Muscle layer of duodenum (tissue), 2 donors: ENCODE data around the gene ZNF513.
"Not testable (repeated sequence)": the region's sequence is repeated elsewhere in the genome, so short reads cannot be mapped to it uniquely, and the experiment has no call there.

ENCODE experiments used
- H3K27ac ChIP-seq: one replicate; pipeline ENCODE4 v1.7.0; 2013; ENCODE audit warnings: mild to moderate bottlenecking, low read length
- H3K27me3 ChIP-seq: one replicate; pipeline ENCODE4 v1.7.0; 2013; ENCODE audit warnings: low read depth, mild to moderate bottlenecking, control low read depth, low read length
- H3K36me3 ChIP-seq, 2 donors: one replicate each; pipeline ENCODE4 v1.7.0; 2013; ENCODE audit warnings: low read length in 2 of 2, control low read depth in 1 of 2, mild to moderate bottlenecking in 1 of 2; ENCODE audit not compliant: insufficient read depth in 2 of 2, control insufficient read depth in 1 of 2
- H3K4me1 ChIP-seq, 2 donors: one replicate each; pipeline ENCODE4 v1.7.0; 2013; ENCODE audit warnings: low read length in 2 of 2, mild to moderate bottlenecking in 2 of 2, control low read depth in 1 of 2, moderate library complexity in 1 of 2; ENCODE audit not compliant: insufficient read depth in 2 of 2, control insufficient read depth in 1 of 2
- H3K4me3 ChIP-seq, 2 donors: one replicate each; pipeline ENCODE4 v1.7.0; 2013; ENCODE audit warnings: low read length in 2 of 2, low read depth in 1 of 2, mild to moderate bottlenecking in 1 of 2
- H3K9me3 ChIP-seq, 2 donors: one replicate each; pipeline ENCODE4 v1.7.0; 2013; ENCODE audit warnings: low read length in 2 of 2, control low read depth in 1 of 2, mild to moderate bottlenecking in 1 of 2; ENCODE audit not compliant: control insufficient read depth in 1 of 2
- donor health status: healthy.

The ZNF513 gene

GRCh38 chr2:27370026-27370815 lies 10.3 kb downstream of the ZNF513 start, which contains the start of the genes EIF2B4 and SNX17:
Gene EIF2B4 (minus strand): TSS chr2:27370338. CDS start chr2:27370314, 24 bp downstream.
Gene SNX17 (plus strand): TSS chr2:27370616. CDS start chr2:27370744, 128 bp downstream.
- H3K4me1 ChIP-seq: peaks cover 18 to 32% of the 10 kb centered on the region in 2 donors
- peak within 1 kb of the TSS; percentile 89 for H3K27ac ChIP-seq
- H3K36me3 ChIP-seq: peaks cover 52 to 69% of the 10 kb centered on the region in 2 donors
- H3K9me3 ChIP-seq: no peaks in the 10 kb centered on the region
- H3K4me3 ChIP-seq: peak within 1 kb of the TSS; percentile 86 to 97
- no peaks in the 10 kb centered on the region for H3K27me3 ChIP-seq

DNA sequence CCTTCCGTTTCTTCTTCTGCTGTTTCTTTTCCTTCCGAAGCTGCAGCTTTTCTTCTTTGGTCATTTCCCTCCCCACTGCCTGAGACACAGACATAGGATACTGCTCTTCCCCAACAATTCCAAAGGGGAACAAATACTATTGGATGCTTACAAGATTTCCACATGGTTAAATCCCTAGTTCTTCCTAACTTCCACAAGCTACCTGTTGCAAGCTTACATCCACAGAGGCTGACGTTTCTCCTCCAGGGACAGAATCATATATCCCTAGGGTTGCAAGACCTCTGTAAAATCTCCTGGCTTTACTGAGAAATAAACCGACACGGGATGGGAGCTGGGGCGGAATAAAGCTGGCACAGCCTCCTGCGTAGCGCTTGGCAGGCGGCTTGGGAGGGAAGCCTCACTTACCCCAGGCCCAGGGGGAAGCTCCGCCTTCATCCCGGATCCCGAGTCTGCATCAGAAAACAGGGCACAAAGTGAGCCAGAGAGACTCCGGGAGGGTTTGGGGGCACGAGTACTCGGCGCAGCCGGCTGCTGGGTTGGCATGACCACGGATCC lies 11.0 kb downstream of the ZNF513 start:
- peaks cover 49 to 64% of the 10 kb centered on the region in 2 donors for H3K36me3 ChIP-seq
- H3K27me3 ChIP-seq: no peaks in the 10 kb centered on the region
- peak overlapping the region; percentile 82 for H3K27ac ChIP-seq
- H3K4me3 ChIP-seq: peak overlapping the region; percentile 86 to 97
- peaks cover 18 to 32% of the 10 kb centered on the region in 2 donors for H3K4me1 ChIP-seq
- no peaks in the 10 kb centered on the region for H3K9me3 ChIP-seq

GRCh38 chr2:27363933-27364332 lies 16.6 kb downstream of the ZNF513 start:
- Histone ChIP-seq H3K4me1 (peaks cover 4 to 6% of the 10 kb centered on the region in 2 donors), H3K9me3 (no peaks in the 10 kb centered on the region), H3K4me3 (no peak overlapping the region), H3K36me3 (peaks cover 38 to 48% of the 10 kb centered on the region in 2 donors), H3K27ac (no peak overlapping the region), H3K27me3 (no peaks in the 10 kb centered on the region)

DNA sequence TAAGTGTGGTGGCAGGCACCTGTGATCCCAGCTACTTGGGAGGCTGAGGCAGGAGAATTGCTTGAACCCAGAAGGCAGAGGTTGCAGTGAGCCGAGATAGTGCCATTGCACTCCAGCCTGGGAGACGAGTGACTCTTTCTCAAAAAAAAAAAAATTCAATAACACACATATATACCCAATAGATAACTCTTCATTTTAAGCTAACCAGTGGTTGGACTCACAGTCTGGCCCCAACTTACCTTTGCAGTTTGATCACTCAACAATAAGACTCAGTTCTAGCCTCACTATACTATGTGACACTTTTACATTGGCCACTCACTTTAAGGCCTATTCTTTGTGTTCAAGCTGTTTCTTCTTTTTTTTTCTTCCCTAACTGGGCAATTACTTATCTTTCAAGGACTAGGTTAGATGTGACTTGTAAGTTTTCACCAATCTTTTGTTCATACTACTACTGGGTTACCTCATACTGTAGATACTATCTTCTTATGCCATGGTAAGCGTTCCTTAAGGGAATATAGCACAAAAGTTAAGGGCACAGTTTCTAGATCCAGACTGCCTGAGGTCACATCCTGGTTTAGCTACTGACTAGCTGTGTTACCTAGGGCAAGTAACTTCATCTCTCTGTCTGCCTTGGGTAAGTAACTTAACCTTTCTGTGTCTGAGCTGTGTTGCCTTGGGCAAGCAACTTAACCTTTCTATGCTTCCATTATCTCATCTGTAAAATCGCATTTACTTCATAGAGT lies 17.7 kb downstream of the ZNF513 start:
- Histone ChIP-seq H3K36me3 (peaks cover 31 to 38% of the 10 kb centered on the region in 2 donors), H3K27ac (no peak overlapping the region), H3K4me3 (no peak overlapping the region), H3K9me3 (no peaks in the 10 kb centered on the region), H3K4me1 (no peaks in the 10 kb centered on the region), H3K27me3 (no peaks in the 10 kb centered on the region)

GRCh38 chr2:27356382-27357181 lies 24.0 kb downstream of the ZNF513 start, which contains the start of gene GTF3C2:
Gene GTF3C2 (minus strand): TSS chr2:27356764. CDS start chr2:27343554, 13,210 bp downstream.
- Histone ChIP-seq H3K27ac (peak within 1 kb of the TSS; percentile 95), H3K4me1 (peaks cover 5 to 23% of the 10 kb centered on the region in 2 donors), H3K36me3 (peaks cover 0 to 5% of the 10 kb centered on the region in 2 donors)

DNA sequence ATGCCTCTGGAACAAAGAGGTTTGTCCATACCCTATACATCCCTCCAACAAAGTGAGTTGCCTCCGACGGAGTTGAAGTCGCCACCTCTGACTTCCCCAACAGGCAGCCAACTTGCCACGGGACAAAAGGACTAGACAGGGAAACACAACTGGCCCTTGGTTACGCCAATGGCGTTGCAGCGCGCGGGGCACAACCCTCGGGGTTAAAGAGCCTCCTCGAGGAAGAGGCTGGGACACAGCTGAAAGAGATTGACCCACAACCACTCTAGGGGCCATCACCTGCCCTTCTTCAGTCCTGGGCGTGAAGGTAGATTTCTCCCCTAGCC lies 24.5 kb downstream of the ZNF513 start:
- peak overlapping the region; percentile 95 for H3K27ac ChIP-seq
- no peaks in the 10 kb centered on the region for H3K27me3 ChIP-seq
- H3K4me1 ChIP-seq: peaks cover 5 to 23% of the 10 kb centered on the region in 2 donors

More at GRCh38 chr2:27356382-27357181, 24.0 kb downstream of the ZNF513 start, which contains the start of gene GTF3C2:
- Histone ChIP-seq H3K9me3 (no peaks in the 10 kb centered on the region), H3K27me3 (no peaks in the 10 kb centered on the region), H3K4me3 (peak within 1 kb of the TSS; percentile 99 to 100)

GRCh38 chr2:27354597-27354927 lies 26.0 kb downstream of the ZNF513 start:
- no peaks in the 10 kb centered on the region for H3K27me3 ChIP-seq
- H3K9me3 ChIP-seq: no peaks in the 10 kb centered on the region
- no peak overlapping the region for H3K27ac ChIP-seq
- peaks cover 4 to 5% of the 10 kb centered on the region in 2 donors for H3K36me3 ChIP-seq
- no peak overlapping the region for H3K4me3 ChIP-seq
- peaks cover 5 to 23% of the 10 kb centered on the region in 2 donors for H3K4me1 ChIP-seq

More for the DNA sequence above, 24.5 kb downstream of the ZNF513 start:
- Histone ChIP-seq H3K9me3 (no peaks in the 10 kb centered on the region), H3K4me3 (peak overlapping the region; percentile 99 to 100), H3K36me3 (peaks cover 0 to 5% of the 10 kb centered on the region in 2 donors)

- no peak overlapping the region for H3K4me3 ChIP-seq
- H3K27me3 ChIP-seq: no peaks in the 10 kb centered on the region
- H3K36me3 ChIP-seq: peaks cover 4 to 5% of the 10 kb centered on the region in 2 donors
- no peaks in the 10 kb centered on the region for H3K9me3 ChIP-seq
- no peak overlapping the region for H3K27ac ChIP-seq
- H3K4me1 ChIP-seq: peaks cover 5 to 23% of the 10 kb centered on the region in 2 donors
Measured at GRCh38 chr2:27353762-27354596, 26.6 kb downstream of the ZNF513 start.

- not testable (repeated sequence) for H3K9me3 ChIP-seq, H3K36me3 ChIP-seq, H3K27ac ChIP-seq, H3K27me3 ChIP-seq, H3K4me3 ChIP-seq
- H3K4me1 ChIP-seq: peaks cover 5 to 23% of the 10 kb centered on the region in 2 donors
Measured at GRCh38 chr2:27353386-27353761, 27.2 kb downstream of the ZNF513 start.
